Loucy (cell line): ENCODE results near the gene IL1RAPL2.

Experiments used
- CTCF ChIP-seq: fragments of 200-600 bp; sonication (generic); conservative IDR thresholded peaks from 2 replicates; pipeline ENCODE4 v1.5.1; 2014; ENCODE audit warnings: mild to moderate bottlenecking, antibody characterized with exemption, low read length
- EZH2phosphoT487 ChIP-seq: fragments of 200-600 bp; IDR thresholded peaks from 2 replicates; pipeline ENCODE4 v1.6.1; 2018; ENCODE audit warnings: antibody characterized with exemption, mild to moderate bottlenecking, moderate library complexity, borderline replicate concordance

DNA sequence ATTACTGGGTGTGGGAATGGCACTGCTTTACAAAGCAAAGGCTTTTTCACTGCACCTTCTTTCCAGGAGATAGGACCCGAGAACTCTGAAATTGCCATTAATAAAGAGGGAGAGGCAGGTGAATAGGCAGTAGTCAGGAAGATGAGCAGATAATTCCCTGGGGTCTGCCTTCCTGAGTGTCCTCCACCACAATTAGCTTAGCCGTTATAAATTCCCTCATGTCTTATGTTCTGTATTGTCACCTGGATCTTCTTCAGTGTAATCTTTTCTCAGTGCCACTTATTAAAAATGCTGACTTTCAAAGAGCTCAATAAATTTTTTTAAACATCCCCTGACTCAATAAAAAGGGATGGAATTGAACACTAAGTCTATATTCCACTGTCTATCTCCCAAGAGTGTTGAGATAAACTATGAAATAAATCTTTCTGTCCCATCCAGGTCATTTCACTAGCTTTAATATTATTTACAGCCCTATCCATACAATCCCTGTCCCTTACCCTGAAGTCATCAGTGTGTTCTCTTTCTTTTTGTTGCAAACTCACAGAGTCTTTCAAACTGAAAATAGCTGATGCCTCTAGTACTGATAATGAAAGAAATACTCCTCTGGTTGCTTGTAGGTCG, 984.2 kb downstream of the IL1RAPL2 start:
- TF ChIP-seq CTCF (no peak), EZH2phosphoT487 (no peak)
